ENCODE measurements around the gene SEMA6C.
A peak's percentile ranks its signal among the peaks of the same experiment; 100 is the strongest.

The SEMA6C gene

DNA sequence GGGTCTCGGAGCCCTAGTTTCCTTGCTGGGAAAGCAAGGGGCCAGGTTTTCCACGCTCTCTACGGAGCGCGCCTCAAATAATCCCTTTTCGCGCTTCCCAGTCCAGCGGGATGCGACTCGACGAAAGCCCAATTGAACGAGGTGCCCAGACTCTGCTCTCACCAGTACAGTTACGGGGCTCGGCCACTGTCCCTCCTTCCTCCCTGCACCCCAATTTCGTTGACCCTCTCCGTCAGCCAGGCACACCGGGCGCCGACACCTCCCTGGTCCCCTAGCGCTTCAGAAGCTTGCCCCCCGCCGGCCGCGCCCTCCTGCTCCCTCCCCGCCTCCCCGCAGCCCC lies 389 bp downstream of the SEMA6C start:
- no peaks in the 10 kb centered on the region for H3K9me2 ChIP-seq (replicated peaks; ENCODE audit: insufficient read depth, low read length)
- no peaks in the 10 kb centered on the region for H4K20me1 ChIP-seq (ENCODE audit: low read depth, low read length)
- H3K27ac ChIP-seq (ENCODE audit: low read depth, low read length): no peak overlapping the region
- no peaks in the 10 kb centered on the region for H3K79me2 ChIP-seq (ENCODE audit: insufficient read depth, low read length)
- peak overlapping the region; percentile 95 for H2AFZ ChIP-seq (ENCODE audit: low read depth, low read length, severe bottlenecking)
- peak overlapping the region; percentile 81 for H3K4me3 ChIP-seq (ENCODE audit: insufficient read depth, low read length, poor library complexity, severe bottlenecking)
- peak overlapping the region; percentile 90 for H3K4me2 ChIP-seq (ENCODE audit: low read depth, low read length, poor library complexity, severe bottlenecking)
- H3K36me3 ChIP-seq (ENCODE audit: low read length): no peaks in the 10 kb centered on the region
- H3F3A ChIP-seq (ENCODE audit: insufficient read depth): no peaks in the 10 kb centered on the region
- no peaks in the 10 kb centered on the region for H3K27me3 ChIP-seq (ENCODE audit: low read length)
- no peaks in the 10 kb centered on the region for H3K9me3 ChIP-seq (ENCODE audit: insufficient read depth, low read length)
- peak overlapping the region; percentile 41 for H3K9ac ChIP-seq (ENCODE audit: low read length)
- TF ChIP-seq, protein P1, sequence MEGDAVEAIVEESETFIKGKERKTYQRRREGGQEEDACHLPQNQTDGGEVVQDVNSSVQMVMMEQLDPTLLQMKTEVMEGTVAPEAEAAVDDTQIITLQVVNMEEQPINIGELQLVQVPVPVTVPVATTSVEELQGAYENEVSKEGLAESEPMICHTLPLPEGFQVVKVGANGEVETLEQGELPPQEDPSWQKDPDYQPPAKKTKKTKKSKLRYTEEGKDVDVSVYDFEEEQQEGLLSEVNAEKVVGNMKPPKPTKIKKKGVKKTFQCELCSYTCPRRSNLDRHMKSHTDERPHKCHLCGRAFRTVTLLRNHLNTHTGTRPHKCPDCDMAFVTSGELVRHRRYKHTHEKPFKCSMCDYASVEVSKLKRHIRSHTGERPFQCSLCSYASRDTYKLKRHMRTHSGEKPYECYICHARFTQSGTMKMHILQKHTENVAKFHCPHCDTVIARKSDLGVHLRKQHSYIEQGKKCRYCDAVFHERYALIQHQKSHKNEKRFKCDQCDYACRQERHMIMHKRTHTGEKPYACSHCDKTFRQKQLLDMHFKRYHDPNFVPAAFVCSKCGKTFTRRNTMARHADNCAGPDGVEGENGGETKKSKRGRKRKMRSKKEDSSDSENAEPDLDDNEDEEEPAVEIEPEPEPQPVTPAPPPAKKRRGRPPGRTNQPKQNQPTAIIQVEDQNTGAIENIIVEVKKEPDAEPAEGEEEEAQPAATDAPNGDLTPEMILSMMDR (IDR thresholded peaks at IDR 0.05; ENCODE audit: insufficient read depth, low read length, poor library complexity, severe bottlenecking): no peak
- TF ChIP-seq EZH2phosphoT487 (conservative IDR thresholded peaks at IDR 0.05; ENCODE audit: low read length): no peak

DNA sequence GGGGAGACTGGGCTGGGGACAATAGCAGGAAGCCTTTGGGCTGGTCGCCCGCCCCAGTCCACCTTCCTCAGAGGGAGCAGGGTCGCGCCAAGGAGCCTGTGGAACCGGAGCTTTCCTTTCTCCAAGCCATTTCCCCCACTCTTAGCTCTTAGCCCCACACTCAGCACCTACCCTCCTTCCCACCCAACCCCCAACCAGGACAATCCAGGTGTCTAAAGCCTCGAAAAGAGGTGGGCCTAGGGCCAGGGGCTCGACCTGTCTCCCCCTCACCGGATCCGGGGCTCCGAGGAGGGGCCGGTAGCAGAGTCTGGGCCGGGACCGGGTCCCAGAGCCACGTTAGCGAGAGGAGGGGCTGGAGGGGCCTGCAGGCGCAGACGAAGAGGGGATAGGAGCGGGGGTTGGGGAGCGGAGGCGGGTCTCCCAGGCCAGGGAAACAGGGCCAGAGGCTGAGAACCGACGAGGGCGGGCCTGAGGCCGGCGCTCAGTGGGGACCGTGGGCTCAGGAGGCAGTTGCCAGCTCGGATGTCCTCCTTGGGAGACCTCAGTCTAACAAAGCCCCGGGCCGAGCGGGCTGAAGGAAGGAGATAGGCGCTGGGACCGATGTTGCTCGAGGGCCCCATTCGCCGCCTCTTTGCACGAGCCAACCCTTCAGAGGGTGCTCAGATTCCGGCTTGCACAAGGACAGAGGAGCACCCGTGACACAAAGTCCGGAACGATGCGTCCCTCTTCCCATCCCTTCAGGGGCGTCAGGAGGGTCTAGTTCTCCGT lies 943 bp downstream of the SEMA6C start:
- Histone ChIP-seq H3F3A (ENCODE audit: insufficient read depth) (no peaks in the 10 kb centered on the region), H3K9me2 (replicated peaks; ENCODE audit: insufficient read depth, low read length) (no peaks in the 10 kb centered on the region), H3K27ac (ENCODE audit: low read depth, low read length) (no peak overlapping the region), H3K79me2 (ENCODE audit: insufficient read depth, low read length) (no peaks in the 10 kb centered on the region), H3K9me3 (ENCODE audit: insufficient read depth, low read length) (no peaks in the 10 kb centered on the region), H2AFZ (ENCODE audit: low read depth, low read length, severe bottlenecking) (no peak overlapping the region), H3K27me3 (ENCODE audit: low read length) (no peaks in the 10 kb centered on the region), H3K4me2 (ENCODE audit: low read depth, low read length, poor library complexity, severe bottlenecking) (peak overlapping the region; percentile 90), H3K36me3 (ENCODE audit: low read length) (no peaks in the 10 kb centered on the region), H3K9ac (ENCODE audit: low read length) (no peak overlapping the region), H3K4me3 (ENCODE audit: insufficient read depth, low read length, poor library complexity, severe bottlenecking) (no peak overlapping the region), H4K20me1 (ENCODE audit: low read depth, low read length) (no peaks in the 10 kb centered on the region)
- TF ChIP-seq, protein P1 (IDR thresholded peaks at IDR 0.05; ENCODE audit: insufficient read depth, low read length, poor library complexity, severe bottlenecking): no peak
- TF ChIP-seq EZH2phosphoT487 (conservative IDR thresholded peaks at IDR 0.05; ENCODE audit: low read length): no peak

DNA sequence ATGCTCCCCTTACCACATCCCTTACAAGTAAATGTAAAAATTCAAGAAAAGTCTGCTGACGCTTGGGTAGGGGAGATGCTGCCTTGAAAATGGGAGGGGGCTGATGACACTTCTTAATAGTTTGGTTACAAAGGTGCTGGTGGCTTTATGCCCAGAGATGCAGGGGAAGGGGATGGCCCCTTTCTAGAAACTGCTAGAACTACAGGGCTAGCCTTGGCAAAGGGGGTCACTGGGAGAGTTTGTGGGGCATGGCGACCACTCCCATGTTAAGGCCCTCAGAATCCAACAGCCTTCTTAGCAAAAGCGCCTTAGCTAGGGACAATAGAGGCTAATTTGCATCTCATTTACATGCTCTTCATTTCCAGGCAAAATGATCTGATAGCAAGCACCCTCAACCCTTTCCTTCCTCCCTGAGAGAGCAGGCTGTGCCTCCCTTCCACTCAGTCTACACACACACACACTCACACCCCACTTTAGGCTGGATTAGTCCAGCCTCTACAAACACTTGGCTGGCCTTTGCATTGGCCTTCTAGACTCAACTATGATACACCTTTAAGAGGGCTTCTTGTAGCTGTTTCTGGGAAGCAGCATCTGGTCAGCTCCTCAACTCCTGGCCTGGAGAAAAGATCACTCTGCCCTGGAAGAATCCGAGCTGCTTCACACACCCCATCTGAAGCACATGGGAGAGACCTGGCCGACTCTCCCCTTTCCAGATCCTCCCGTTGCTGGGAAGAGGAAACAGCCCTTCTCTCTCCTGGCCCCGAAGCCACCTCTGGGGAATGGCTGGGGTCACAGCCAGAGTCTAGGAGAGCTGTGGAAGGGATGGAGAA lies 1.7 kb downstream of the SEMA6C start:
- Histone ChIP-seq H3K9ac (ENCODE audit: low read length) (no peak overlapping the region), H3F3A (ENCODE audit: insufficient read depth) (no peaks in the 10 kb centered on the region), H3K79me2 (ENCODE audit: insufficient read depth, low read length) (no peaks in the 10 kb centered on the region), H3K4me3 (ENCODE audit: insufficient read depth, low read length, poor library complexity, severe bottlenecking) (no peak overlapping the region), H3K27me3 (ENCODE audit: low read length) (no peaks in the 10 kb centered on the region), H3K4me2 (ENCODE audit: low read depth, low read length, poor library complexity, severe bottlenecking) (no peak overlapping the region), H3K9me3 (ENCODE audit: insufficient read depth, low read length) (no peaks in the 10 kb centered on the region), H4K20me1 (ENCODE audit: low read depth, low read length) (no peaks in the 10 kb centered on the region), H3K36me3 (ENCODE audit: low read length) (no peaks in the 10 kb centered on the region), H3K27ac (ENCODE audit: low read depth, low read length) (no peak overlapping the region), H3K9me2 (replicated peaks; ENCODE audit: insufficient read depth, low read length) (no peaks in the 10 kb centered on the region), H2AFZ (ENCODE audit: low read depth, low read length, severe bottlenecking) (no peak overlapping the region)
- TF ChIP-seq EZH2phosphoT487 (conservative IDR thresholded peaks at IDR 0.05; ENCODE audit: low read length): no peak
- TF ChIP-seq, protein P1 (IDR thresholded peaks at IDR 0.05; ENCODE audit: insufficient read depth, low read length, poor library complexity, severe bottlenecking): no peak

Measured in SU-DHL-6 (cell line).